AG04449 (cell line): ENCODE results near the gene COBL.

Source experiments
- CTCF ChIA-PET: fragments of 350-600 bp; formaldehyde crosslinking; extraction: SDS; loops from one replicate; lab custom pipeline; 2021; ENCODE audit warnings: antibody characterized with exemption; lab: Yijun Ruan, JAX
- POLR2A ChIA-PET: fragments of 400-600, 350-600 bp; formaldehyde crosslinking; extraction: SDS; loops from one replicate; lab custom pipeline; 2020; ENCODE audit warnings: antibody characterized with exemption, inconsistent platforms; lab: Yijun Ruan, JAX
- DNase-seq: peaks from one replicate; pipeline ENCODE4 v3.0.0-alpha.2; 2010; ENCODE audit warnings: low read depth, low spot score
- H3K4me3 ChIP-seq: 2 replicates; pipeline ENCODE4 v1.5.1; 2011; ENCODE audit warnings: low read depth, mild to moderate bottlenecking, control low read depth, low read length
- CTCF ChIP-seq: IDR thresholded peaks from one replicate; pipeline ENCODE4 v1.5.1; 2011; ENCODE audit warnings: mild to moderate bottlenecking, moderate library complexity, low read length, control low read depth, inconsistent platforms; ENCODE audit not compliant: insufficient read depth; ENCODE audit errors: missing control alignments

COBL gene

GRCh38 chr7:51121036-51121790 lies 195.4 kb downstream of the COBL start:
- no peak for TF ChIP-seq CTCF
- ChIA-PET CTCF (interaction anchor here (1.1 to 1.6 kb wide), 2 partner anchors 20 to 52 kb away, joined by 3 to 4 read pairs; no protein-coding TSS in a partner anchor), POLR2A (interaction anchor here (0.8 to 1.2 kb wide), 2 partner anchors 51 to 93 kb away, joined by 3 read pairs; no protein-coding TSS in a partner anchor)
- no peak overlapping the region for H3K4me3 ChIP-seq
- no peak for DNase-seq

GRCh38 chr7:51118628-51119027 lies 198.0 kb downstream of the COBL start:
- ChIA-PET CTCF (no interaction called here), POLR2A (no interaction called here)
- no peak overlapping the region for H3K4me3 ChIP-seq
- no peak for DNase-seq
- no peak for TF ChIP-seq CTCF

GRCh38 chr7:51114501-51114900 lies 202.1 kb downstream of the COBL start:
- DNase-seq: no peak
- CTCF ChIA-PET: interaction anchor here (1.2 kb wide), 1 partner anchor 27 kb away, joined by 7 read pairs; no protein-coding TSS in a partner anchor
- no peak for TF ChIP-seq CTCF
- no peak overlapping the region for H3K4me3 ChIP-seq
- POLR2A ChIA-PET: no interaction called here

GRCh38 chr7:51113962-51114361 lies 202.6 kb downstream of the COBL start:
- CTCF ChIA-PET: no interaction called here
- DNase-seq: no peak
- TF ChIP-seq CTCF: no peak
- H3K4me3 ChIP-seq: no peak overlapping the region
- POLR2A ChIA-PET: no interaction called here

GRCh38 chr7:51113560-51113959 lies 203.0 kb downstream of the COBL start:
- H3K4me3 ChIP-seq: no peak overlapping the region
- CTCF ChIA-PET: no interaction called here
- POLR2A ChIA-PET: no interaction called here
- no peak for TF ChIP-seq CTCF
- no peak for DNase-seq

- H3K4me3 ChIP-seq: no peak overlapping the region
- ChIA-PET CTCF (no interaction called here), POLR2A (no interaction called here)
- no peak for DNase-seq
- no peak for TF ChIP-seq CTCF
Observed at GRCh38 chr7:51111241-51111940, 205.2 kb downstream of the COBL start.
